ENCODE results near the gene SLC4A4.

The SLC4A4 gene

DNA sequence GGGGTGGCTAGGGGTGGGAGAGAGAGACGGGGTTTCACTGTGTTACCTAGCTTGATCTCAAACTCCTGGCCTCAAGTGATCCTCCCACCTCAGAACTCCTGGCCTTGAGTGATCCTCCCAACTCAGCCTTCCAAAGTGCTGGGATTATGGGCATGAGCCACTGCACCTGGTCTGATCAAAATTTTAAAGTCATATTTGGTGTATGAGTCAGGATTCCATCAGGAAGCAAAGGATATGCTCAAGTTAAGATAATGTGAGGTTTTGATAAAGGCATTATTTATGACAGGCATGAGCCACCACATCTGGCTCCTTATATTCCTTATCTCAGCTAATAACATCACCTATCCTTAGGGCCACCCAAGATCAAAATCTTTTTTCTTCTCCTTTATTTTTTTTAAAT is 182.0 kb downstream of the SLC4A4 start:
- WGBS, 2 experiments = 82 to 100% methylated on average over 1 of the region's 1 CpG
- Histone ChIP-seq H3K9me3 (ENCODE audit: control insufficient read depth, low read length) (no peaks in the 10 kb centered on the region), H3K27me3 (ENCODE audit: control insufficient read depth, insufficient read depth, low read length, poor library complexity, severe bottlenecking) (no peaks in the 10 kb centered on the region), H3K4me3 (ENCODE audit: insufficient read depth, low read depth, low read length) (no peak overlapping the region), H3K4me1 (ENCODE audit: control insufficient read depth, insufficient read depth, low read length) (no peaks in the 10 kb centered on the region), H3K27ac (ENCODE audit: insufficient read depth, low read depth, low read length, poor library complexity, severe bottlenecking) (no peak overlapping the region), H3K36me3 (ENCODE audit: control insufficient read depth, insufficient read depth, low read length) (no peaks in the 10 kb centered on the region)

DNA sequence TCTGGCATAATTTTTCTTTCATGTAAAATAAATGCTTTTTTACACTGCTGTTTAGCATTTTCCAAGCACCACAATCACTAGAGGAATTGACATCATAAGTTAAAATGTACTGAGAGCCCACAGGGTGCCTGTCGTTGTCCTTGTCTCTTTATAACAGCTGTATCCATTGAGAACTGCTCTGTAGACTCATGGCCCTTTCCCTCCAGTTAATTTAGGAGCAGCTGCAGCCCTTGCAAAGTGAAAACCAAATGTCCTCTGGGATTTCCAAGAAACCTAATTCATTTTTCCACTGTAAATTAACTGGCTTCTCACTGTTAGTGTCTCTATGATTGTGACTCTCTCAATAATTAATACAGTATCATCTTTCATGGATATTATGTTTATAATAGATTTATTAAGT is 185.9 kb downstream of the SLC4A4 start:
- H3K27ac ChIP-seq (ENCODE audit: insufficient read depth, low read depth, low read length, poor library complexity, severe bottlenecking) = no peak overlapping the region
- no peak overlapping the region for H3K4me3 ChIP-seq (ENCODE audit: insufficient read depth, low read depth, low read length)
- H3K4me1 ChIP-seq (ENCODE audit: control insufficient read depth, insufficient read depth, low read length) = no peaks in the 10 kb centered on the region
- H3K27me3 ChIP-seq (ENCODE audit: control insufficient read depth, insufficient read depth, low read length, poor library complexity, severe bottlenecking) = no peaks in the 10 kb centered on the region
- H3K9me3 ChIP-seq (ENCODE audit: control insufficient read depth, low read length) = no peaks in the 10 kb centered on the region
- WGBS, 2 experiments = 56 to 70% methylated on average over 1 of the region's 1 CpG
- no peaks in the 10 kb centered on the region for H3K36me3 ChIP-seq (ENCODE audit: control insufficient read depth, insufficient read depth, low read length)

DNA sequence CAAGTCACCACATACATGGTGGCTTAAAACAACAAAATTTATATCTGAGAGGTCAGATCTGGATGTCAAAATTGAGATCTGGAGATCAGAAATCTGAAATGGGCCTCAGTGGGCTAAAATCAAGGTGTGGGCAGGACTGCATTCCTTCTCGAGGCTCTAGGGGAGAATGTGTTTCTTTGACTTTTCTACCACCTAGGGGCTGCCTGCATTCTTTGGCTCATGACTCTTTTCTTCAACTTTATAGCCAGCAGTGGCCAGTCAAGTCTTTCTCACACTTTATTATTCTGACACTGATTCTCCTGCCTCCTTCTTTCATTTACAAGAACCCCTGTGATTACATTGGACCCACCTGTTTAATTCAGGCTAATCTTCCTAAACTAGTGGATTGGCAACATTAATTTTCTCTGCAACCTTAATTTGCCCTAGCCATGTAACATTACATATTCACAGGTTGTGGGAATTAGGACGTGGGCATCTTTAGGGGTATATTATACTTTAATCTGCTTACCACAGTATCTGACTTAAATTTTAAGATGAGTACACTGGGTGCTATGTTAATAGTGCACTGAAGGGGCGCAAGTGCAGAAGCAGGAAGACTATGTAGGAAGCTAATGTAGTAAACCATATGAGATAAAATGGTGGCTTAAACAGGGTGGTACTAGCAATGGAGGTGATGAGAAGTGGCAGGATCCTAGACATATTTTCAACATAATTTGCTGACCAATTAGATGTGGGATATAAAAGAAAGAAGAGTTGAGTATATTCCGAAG is 188.0 kb downstream of the SLC4A4 start:
- Histone ChIP-seq H3K4me1 (ENCODE audit: control insufficient read depth, insufficient read depth, low read length) (no peaks in the 10 kb centered on the region), H3K4me3 (ENCODE audit: insufficient read depth, low read depth, low read length) (no peak overlapping the region), H3K9me3 (ENCODE audit: control insufficient read depth, low read length) (no peaks in the 10 kb centered on the region), H3K27ac (ENCODE audit: insufficient read depth, low read depth, low read length, poor library complexity, severe bottlenecking) (no peak overlapping the region), H3K36me3 (ENCODE audit: control insufficient read depth, insufficient read depth, low read length) (no peaks in the 10 kb centered on the region), H3K27me3 (ENCODE audit: control insufficient read depth, insufficient read depth, low read length, poor library complexity, severe bottlenecking) (no peaks in the 10 kb centered on the region)
- 64 to 73% methylated on average over 3 to 4 of the region's 4 CpGs for WGBS, 2 experiments

DNA sequence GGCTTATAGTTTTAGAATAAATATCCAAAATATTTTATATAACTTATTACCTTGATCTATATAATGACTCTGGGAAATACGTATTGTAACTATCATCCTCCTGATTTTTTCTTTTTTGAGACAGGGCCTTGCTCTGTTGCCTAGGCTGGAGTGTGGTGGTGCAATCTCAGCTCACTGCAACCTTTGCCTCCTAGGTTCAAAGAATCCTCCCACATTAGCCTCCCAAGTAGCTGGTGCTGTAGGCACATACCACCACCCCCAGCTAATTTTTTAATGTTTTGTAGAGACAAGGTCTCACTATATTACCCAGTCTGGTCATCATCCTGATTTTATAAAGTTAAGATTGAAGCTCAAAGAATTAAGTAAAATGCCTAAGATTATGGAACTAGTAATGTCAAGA is 193.6 kb downstream of the SLC4A4 start:
- Histone ChIP-seq H3K4me1 (ENCODE audit: control insufficient read depth, insufficient read depth, low read length) (no peaks in the 10 kb centered on the region), H3K27me3 (ENCODE audit: control insufficient read depth, insufficient read depth, low read length, poor library complexity, severe bottlenecking) (no peaks in the 10 kb centered on the region), H3K27ac (ENCODE audit: insufficient read depth, low read depth, low read length, poor library complexity, severe bottlenecking) (no peak overlapping the region), H3K4me3 (ENCODE audit: insufficient read depth, low read depth, low read length) (no peak overlapping the region), H3K9me3 (ENCODE audit: control insufficient read depth, low read length) (no peaks in the 10 kb centered on the region), H3K36me3 (ENCODE audit: control insufficient read depth, insufficient read depth, low read length) (no peaks in the 10 kb centered on the region)
- 93 to 100% methylated on average over 1 of the region's 1 CpG for WGBS, 2 experiments

DNA sequence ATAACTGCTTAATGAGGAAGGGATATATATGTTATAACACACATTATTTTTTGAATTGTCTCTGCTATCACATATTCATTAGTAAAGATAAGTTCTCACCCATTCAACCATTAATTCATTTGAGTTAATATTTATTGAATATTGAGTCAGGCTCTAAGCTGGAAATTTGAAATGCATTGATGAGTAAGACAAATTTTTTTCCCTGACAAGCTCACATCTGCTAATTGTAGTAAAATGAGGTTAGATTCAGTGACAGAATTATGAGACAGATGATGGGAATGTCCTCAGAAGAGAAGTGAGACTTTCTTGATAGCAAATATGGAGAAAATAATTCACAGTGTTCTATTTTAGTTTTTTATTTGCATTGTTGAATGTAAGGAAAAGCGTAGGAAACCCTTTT is 194.3 kb downstream of the SLC4A4 start:
- Histone ChIP-seq H3K4me3 (ENCODE audit: insufficient read depth, low read depth, low read length) (no peak overlapping the region), H3K27me3 (ENCODE audit: control insufficient read depth, insufficient read depth, low read length, poor library complexity, severe bottlenecking) (no peaks in the 10 kb centered on the region), H3K4me1 (ENCODE audit: control insufficient read depth, insufficient read depth, low read length) (no peaks in the 10 kb centered on the region), H3K36me3 (ENCODE audit: control insufficient read depth, insufficient read depth, low read length) (no peaks in the 10 kb centered on the region), H3K9me3 (ENCODE audit: control insufficient read depth, low read length) (no peaks in the 10 kb centered on the region), H3K27ac (ENCODE audit: insufficient read depth, low read depth, low read length, poor library complexity, severe bottlenecking) (no peak overlapping the region)
- WGBS, 2 experiments = 100% methylated on average over 1 of the region's 1 CpG

DNA sequence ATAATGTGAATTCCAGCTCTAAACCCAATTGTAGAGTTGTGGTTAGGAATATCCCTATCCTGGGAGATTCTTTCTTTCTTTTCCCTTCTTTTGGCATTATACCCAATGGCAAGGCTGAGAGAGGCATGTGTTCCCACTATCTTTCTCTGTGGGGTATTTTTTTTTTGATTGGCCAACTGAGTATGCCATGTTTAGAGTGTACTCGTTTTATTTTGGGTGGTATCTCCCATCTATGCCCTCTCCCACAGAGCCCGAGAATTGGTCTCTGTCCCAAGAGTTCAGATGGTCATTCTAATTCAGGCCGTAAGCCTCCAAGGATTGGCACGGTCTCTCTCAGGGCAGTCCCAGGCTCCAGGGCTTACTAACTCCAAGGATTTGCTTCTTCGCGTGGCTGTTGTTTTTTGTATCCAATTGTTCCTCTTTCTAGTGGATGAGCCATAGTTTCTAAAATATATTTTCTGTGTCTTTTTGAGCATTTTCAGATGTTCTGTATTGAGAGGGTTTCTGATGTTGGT is 198.8 kb downstream of the SLC4A4 start:
- Histone ChIP-seq H3K4me1 (ENCODE audit: control insufficient read depth, insufficient read depth, low read length) (peaks cover 6% of the 10 kb centered on the region), H3K4me3 (ENCODE audit: insufficient read depth, low read depth, low read length) (no peak overlapping the region), H3K36me3 (ENCODE audit: control insufficient read depth, insufficient read depth, low read length) (no peaks in the 10 kb centered on the region), H3K9me3 (ENCODE audit: control insufficient read depth, low read length) (no peaks in the 10 kb centered on the region), H3K27ac (ENCODE audit: insufficient read depth, low read depth, low read length, poor library complexity, severe bottlenecking) (no peak overlapping the region), H3K27me3 (ENCODE audit: control insufficient read depth, insufficient read depth, low read length, poor library complexity, severe bottlenecking) (no peaks in the 10 kb centered on the region)
- WGBS, 2 experiments = 93 to 95% methylated on average over 6 of the region's 6 CpGs

DNA sequence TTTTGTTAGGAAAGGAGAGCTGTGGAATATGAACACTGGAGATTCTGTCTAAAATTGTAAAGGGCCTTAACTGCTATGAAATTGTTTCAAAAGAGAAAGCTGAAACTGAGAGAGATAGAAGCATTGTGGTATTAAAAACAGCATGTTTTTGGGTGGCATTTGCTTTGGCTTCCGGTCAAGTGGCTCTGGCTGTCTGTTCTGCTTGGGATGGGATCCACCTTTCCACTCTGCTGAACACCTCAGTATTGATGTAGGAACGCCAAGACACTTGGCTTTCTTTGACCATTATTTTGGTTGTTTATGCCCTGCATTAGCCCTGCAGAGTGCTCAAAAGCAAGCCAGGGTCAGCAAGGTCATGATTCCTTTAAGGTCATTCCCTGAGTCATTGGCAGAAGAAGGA is 199.7 kb downstream of the SLC4A4 start:
- Histone ChIP-seq H3K4me3 (ENCODE audit: insufficient read depth, low read depth, low read length) (no peak overlapping the region), H3K4me1 (ENCODE audit: control insufficient read depth, insufficient read depth, low read length) (peaks cover 6% of the 10 kb centered on the region), H3K36me3 (ENCODE audit: control insufficient read depth, insufficient read depth, low read length) (no peaks in the 10 kb centered on the region), H3K9me3 (ENCODE audit: control insufficient read depth, low read length) (no peaks in the 10 kb centered on the region), H3K27ac (ENCODE audit: insufficient read depth, low read depth, low read length, poor library complexity, severe bottlenecking) (no peak overlapping the region), H3K27me3 (ENCODE audit: control insufficient read depth, insufficient read depth, low read length, poor library complexity, severe bottlenecking) (no peaks in the 10 kb centered on the region)
- 89 to 92% methylated on average over 2 of the region's 2 CpGs for WGBS, 2 experiments

DNA sequence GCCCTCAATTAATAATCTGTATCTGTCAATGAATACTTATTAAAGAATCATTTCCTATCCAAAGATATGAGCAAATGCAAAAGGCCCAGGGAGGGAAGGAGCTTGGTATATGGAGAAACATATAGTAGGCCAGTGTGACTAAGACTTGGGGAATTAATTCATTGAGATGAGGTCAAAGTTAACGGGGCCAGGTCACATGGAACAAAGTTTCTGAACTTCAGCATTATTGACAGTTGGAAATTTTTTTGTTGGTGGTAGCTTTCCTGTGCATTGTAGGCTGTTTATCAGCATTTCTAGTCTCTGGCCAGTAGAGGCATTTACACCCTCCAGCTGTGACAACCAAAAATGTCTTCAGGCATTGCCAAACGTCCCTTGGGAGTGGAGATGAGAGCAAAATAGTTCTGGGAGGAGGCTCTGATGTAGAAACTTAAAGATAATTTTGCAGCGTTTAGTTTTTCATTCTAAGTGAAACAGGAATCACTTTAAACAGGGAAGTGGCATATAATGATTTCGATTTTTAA is 202.0 kb downstream of the SLC4A4 start:
- Histone ChIP-seq H3K4me1 (ENCODE audit: control insufficient read depth, insufficient read depth, low read length) (peaks cover 6% of the 10 kb centered on the region), H3K27ac (ENCODE audit: insufficient read depth, low read depth, low read length, poor library complexity, severe bottlenecking) (no peak overlapping the region), H3K9me3 (ENCODE audit: control insufficient read depth, low read length) (no peaks in the 10 kb centered on the region), H3K36me3 (ENCODE audit: control insufficient read depth, insufficient read depth, low read length) (no peaks in the 10 kb centered on the region), H3K27me3 (ENCODE audit: control insufficient read depth, insufficient read depth, low read length, poor library complexity, severe bottlenecking) (no peaks in the 10 kb centered on the region), H3K4me3 (ENCODE audit: insufficient read depth, low read depth, low read length) (no peak overlapping the region)
- 83 to 85% methylated on average over 4 of the region's 4 CpGs for WGBS, 2 experiments

DNA sequence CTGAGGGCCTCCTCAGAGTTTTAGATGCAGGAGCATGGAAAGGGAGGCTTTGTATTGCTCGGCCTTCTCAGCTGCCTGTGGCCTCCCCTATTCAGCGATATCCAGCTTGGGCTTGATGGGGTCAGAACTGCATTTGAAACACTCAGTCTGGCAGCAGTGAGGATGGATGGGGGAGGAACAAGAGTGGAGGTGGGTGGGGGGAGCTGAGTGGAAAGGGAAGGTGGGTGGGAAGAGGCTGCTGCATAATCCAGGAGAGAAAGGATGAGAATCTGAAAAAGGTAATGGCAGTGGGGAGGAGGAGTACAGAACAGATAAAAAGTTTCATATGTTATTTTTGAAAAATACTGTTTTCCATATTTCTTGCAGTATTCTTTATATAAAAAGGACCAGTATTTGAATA is 202.7 kb downstream of the SLC4A4 start:
- Histone ChIP-seq H3K9me3 (ENCODE audit: control insufficient read depth, low read length) (no peaks in the 10 kb centered on the region), H3K27ac (ENCODE audit: insufficient read depth, low read depth, low read length, poor library complexity, severe bottlenecking) (no peak overlapping the region), H3K27me3 (ENCODE audit: control insufficient read depth, insufficient read depth, low read length, poor library complexity, severe bottlenecking) (no peaks in the 10 kb centered on the region), H3K36me3 (ENCODE audit: control insufficient read depth, insufficient read depth, low read length) (no peaks in the 10 kb centered on the region), H3K4me3 (ENCODE audit: insufficient read depth, low read depth, low read length) (no peak overlapping the region), H3K4me1 (ENCODE audit: control insufficient read depth, insufficient read depth, low read length) (peaks cover 6% of the 10 kb centered on the region)
- 90 to 93% methylated on average over 2 of the region's 2 CpGs for WGBS, 2 experiments

DNA sequence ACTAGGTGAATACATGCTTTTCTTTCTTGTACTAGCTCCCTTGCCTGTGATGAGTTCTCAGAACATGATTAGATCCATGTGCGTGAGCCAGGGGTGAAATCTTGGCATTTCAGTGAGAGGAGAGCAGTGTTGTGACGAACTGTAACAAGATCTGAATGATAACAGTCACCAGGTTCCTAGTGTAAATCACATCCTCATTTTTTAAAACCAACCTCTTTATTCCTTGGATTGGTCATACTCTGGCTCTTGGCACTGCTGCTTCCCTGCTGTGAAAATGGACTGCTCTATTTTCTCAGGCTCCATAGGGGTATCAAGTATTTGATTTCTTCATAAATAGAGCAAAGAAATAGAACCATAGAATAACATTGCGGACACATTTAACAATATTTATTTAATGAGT is 206.3 kb downstream of the SLC4A4 start:
- WGBS, 2 experiments = 45 to 54% methylated on average over 2 of the region's 3 CpGs

More for the DNA sequence above, 206.3 kb downstream of the SLC4A4 start:
- H3K9me3 ChIP-seq (ENCODE audit: control insufficient read depth, low read length) = no peaks in the 10 kb centered on the region
- H3K36me3 ChIP-seq (ENCODE audit: control insufficient read depth, insufficient read depth, low read length) = no peaks in the 10 kb centered on the region
- H3K27me3 ChIP-seq (ENCODE audit: control insufficient read depth, insufficient read depth, low read length, poor library complexity, severe bottlenecking) = no peaks in the 10 kb centered on the region
- peaks cover 6% of the 10 kb centered on the region for H3K4me1 ChIP-seq (ENCODE audit: control insufficient read depth, insufficient read depth, low read length)
- no peak overlapping the region for H3K4me3 ChIP-seq (ENCODE audit: insufficient read depth, low read depth, low read length)
- H3K27ac ChIP-seq (ENCODE audit: insufficient read depth, low read depth, low read length, poor library complexity, severe bottlenecking) = no peak overlapping the region

Data from ectodermal cell (in vitro differentiated cells).